Smooth muscle cell of the umbilical artery (primary cell): ENCODE results near the gene PRAMEF18. TPM values are rescaled to one million over a fixed set of nuclear protein-coding genes. Genes with fewer than 3 reads are reported as not detected.

ENCODE experiments used
- total RNA-seq: library from RNA; depleted of rRNA; stranded (reverse); fragments of >200 nt; gene quantifications from 2 replicates; pipeline ENCODE4 v1.2.3, GENCODE V29; 2014

Gene PRAMEF18, protein sequence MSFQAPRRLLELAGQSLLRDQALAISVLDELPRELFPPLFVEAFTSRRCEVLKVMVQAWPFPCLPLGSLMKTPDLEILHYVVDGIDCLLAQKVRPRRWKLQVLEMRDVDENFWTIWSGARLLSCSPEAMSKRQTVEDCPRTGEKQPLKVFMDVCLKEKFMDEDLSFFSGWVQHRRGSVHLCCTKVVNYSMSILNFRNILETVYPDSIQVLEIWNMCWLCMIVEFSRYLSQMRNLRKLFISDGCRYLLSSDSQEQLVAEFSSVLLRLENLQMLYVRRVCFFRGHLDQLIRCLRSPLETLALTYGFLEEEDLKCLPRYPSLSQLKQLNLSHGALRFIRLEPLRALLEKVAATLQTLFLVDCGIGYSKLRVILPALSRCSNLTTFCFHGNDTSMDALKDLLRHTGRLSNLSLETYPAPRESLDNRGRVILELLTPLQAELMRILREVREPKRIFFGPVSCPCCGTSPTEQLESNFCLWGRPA
- total RNA-seq: not detected in 2 replicates

DNA sequence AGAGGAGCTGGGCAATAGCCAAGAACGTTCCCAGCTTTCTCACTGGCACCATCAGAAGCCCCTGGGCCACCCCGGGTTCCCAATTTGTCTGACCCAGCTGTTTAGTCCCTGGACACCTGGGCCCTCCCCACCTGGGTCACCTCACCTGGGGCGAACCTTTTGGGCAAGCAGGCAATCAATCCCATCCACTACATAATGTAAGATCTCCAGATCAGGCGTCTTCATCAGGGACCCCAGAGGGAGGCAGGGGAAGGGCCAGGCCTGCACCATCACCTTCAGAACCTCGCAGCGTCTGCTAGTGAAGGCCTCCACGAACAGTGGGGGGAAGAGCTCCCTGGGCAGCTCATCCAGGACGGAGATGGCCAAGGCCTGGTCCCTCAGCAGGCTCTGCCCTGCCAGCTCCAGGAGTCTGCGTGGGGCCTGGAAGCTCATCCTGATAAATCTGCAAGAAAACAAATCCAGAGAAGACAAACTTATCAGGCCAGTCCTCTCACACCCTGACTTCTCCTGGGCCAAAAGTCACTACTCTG, at the start of gene PRAMEF18:
PRAMEF18 (minus strand) TSS at position 480 of the 530 bp plus-strand sequence; CDS start at position 432, 48 bp downstream.

DNA sequence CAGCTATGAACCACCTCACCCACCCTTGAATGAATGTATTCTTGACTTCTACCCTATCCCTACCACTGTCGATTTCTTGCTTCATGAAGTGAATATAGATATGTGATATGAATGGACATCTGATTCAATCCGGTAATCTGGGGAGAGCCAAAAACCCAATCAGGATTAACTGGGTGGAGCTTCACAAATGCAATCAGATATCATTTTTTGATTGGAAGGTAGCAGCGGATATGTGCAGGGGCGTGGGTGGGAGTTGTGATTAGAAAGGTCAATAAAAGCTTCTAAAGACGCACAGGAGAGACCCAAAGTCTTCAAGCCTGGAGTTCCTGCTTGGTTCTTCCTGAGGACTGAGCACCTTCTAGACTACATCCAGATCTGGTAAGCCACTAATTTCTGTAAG, 27.9 kb upstream of the PRAMEF18 start, which contains the start of gene PRAMEF5:
PRAMEF5 (plus strand) TSS at position 301 of the 400 bp plus-strand sequence. CDS start 5,071 bp downstream, outside the sequence.

DNA sequence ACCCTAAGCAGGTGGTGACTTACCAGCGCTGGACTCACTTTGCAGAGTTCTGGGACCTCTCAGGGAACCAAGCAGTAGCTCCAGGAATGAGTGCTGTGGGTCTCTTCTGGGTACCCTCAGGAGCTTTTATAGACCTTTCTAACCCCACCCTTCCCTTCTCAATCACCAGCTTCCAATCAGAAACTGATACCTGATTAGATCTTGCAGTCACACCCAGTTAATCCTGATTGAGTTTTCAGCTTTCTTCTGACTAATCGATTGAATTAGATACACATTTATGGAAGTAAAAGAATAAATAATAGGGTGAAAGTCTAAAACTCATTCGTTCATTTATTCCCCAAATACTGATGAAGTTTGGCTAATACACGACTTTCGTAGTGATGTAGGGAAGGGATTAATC, 24.6 kb downstream of the PRAMEF18 start, which contains the start of gene PRAMEF13:
PRAMEF13 (minus strand) TSS at position 101 of the 400 bp plus-strand sequence. CDS start 1,820 bp downstream, outside the sequence.

Other genes with a start within 250 kb of the PRAMEF18 start
- gene PRAMEF27, start 169.6 kb downstream of the PRAMEF18 start, total RNA-seq: not detected in 2 replicates
- not detected in 2 replicates for gene HNRNPCL3, start 165.4 kb downstream of the PRAMEF18 start, total RNA-seq
- not detected in 2 replicates for gene PRAMEF25, start 155.4 kb downstream of the PRAMEF18 start, total RNA-seq
- not detected in 2 replicates for gene HNRNPCL2, start 109.3 kb downstream of the PRAMEF18 start, total RNA-seq
- gene PRAMEF26, start 70.1 kb downstream of the PRAMEF18 start, total RNA-seq: not detected in 2 replicates
- gene HNRNPCL4, start 60.5 kb downstream of the PRAMEF18 start, total RNA-seq: not detected in 2 replicates
- not detected in 2 replicates for gene PRAMEF9, start 54.3 kb downstream of the PRAMEF18 start, total RNA-seq
- gene PRAMEF13, start 24.7 kb downstream of the PRAMEF18 start, total RNA-seq: not detected in 2 replicates
- not detected in 2 replicates for gene PRAMEF5, start 28.0 kb upstream of the PRAMEF18 start, total RNA-seq
- not detected in 2 replicates for gene PRAMEF8, start 59.0 kb upstream of the PRAMEF18 start, total RNA-seq
- gene PRAMEF33, start 77.4 kb upstream of the PRAMEF18 start, total RNA-seq: not detected in 2 replicates
- not detected in 2 replicates for gene PRAMEF15, start 89.4 kb upstream of the PRAMEF18 start, total RNA-seq
- not detected in 2 replicates for gene PRAMEF14, start 121.0 kb upstream of the PRAMEF18 start, total RNA-seq
- not detected in 2 replicates for gene PRAMEF19, start 145.8 kb upstream of the PRAMEF18 start, total RNA-seq
- not detected in 2 replicates for gene PRAMEF17, start 163.5 kb upstream of the PRAMEF18 start, total RNA-seq
- gene PRAMEF20, start 184.3 kb upstream of the PRAMEF18 start, total RNA-seq: not detected in 2 replicates